Hepatocyte (in vitro differentiated cells): ENCODE data around the gene HOXC9. TPM values are rescaled to one million over a fixed set of nuclear protein-coding genes. Genes with fewer than 3 reads are reported as not detected.

Source experiments
- DNase-seq: peaks from one replicate; pipeline ENCODE4 v3.0.0-alpha.2; 2016; ENCODE audit warnings: low spot score
- H2AFZ ChIP-seq: fragments of 200-600 bp; sonication (generic); 2 replicates; pipeline ENCODE4 v1.6.0; 2016; ENCODE audit warnings: antibody characterized with exemption, mild to moderate bottlenecking
- H3K27ac ChIP-seq: fragments of 200-600 bp; sonication (generic); 2 replicates; pipeline ENCODE4 v1.5.1; 2016; ENCODE audit warnings: mild to moderate bottlenecking
- H3K27me3 ChIP-seq: fragments of 200-600 bp; sonication (generic); 2 replicates; pipeline ENCODE4 v1.6.1; 2016
- H3K36me3 ChIP-seq: fragments of 200-600 bp; sonication (generic); replicated peaks from 2 replicates; pipeline ENCODE4 v1.5.1; 2016; ENCODE audit warnings: low read depth; ENCODE audit not compliant: insufficient read depth
- H3K4me1 ChIP-seq: fragments of 200-600 bp; sonication (generic); 2 replicates; pipeline ENCODE4 v1.5.1; 2016; ENCODE audit warnings: mild to moderate bottlenecking, moderate library complexity; ENCODE audit not compliant: insufficient read depth
- H3K4me2 ChIP-seq: fragments of 200-600 bp; sonication (generic); 2 replicates; pipeline ENCODE4 v1.6.0; 2016
- H3K4me3 ChIP-seq: fragments of 200-600 bp; sonication (generic); 2 replicates; pipeline ENCODE4 v1.5.1; 2016; ENCODE audit warnings: mild to moderate bottlenecking
- H3K79me2 ChIP-seq: fragments of 200-600 bp; sonication (generic); 2 replicates; pipeline ENCODE4 v1.6.0; 2017; ENCODE audit warnings: mild to moderate bottlenecking
- H3K9me2 ChIP-seq: fragments of 200-600 bp; sonication (generic); replicated peaks from 2 replicates; pipeline ENCODE4 v1.6.0; 2017; ENCODE audit warnings: mild to moderate bottlenecking; ENCODE audit not compliant: insufficient read depth
- H3K9me3 ChIP-seq: fragments of 200-600 bp; sonication (generic); 2 replicates; pipeline ENCODE4 v1.5.1; 2016; ENCODE audit warnings: low read depth, mild to moderate bottlenecking
- H4K20me1 ChIP-seq: fragments of 200-600 bp; sonication (generic); 2 replicates; pipeline ENCODE4 v1.6.0; 2016; ENCODE audit warnings: mild to moderate bottlenecking; ENCODE audit not compliant: insufficient read depth, poor library complexity, severe bottlenecking
- EZH2 ChIP-seq: fragments of 200-600 bp; sonication (generic); IDR thresholded peaks from 2 replicates; pipeline ENCODE4 v1.6.1; 2016; ENCODE audit warnings: antibody characterized with exemption, mild to moderate bottlenecking, borderline replicate concordance
- EZH2phosphoT487 ChIP-seq: fragments of 200-600 bp; sonication (generic); IDR thresholded peaks from one replicate; pipeline ENCODE4 v1.6.1; 2018; ENCODE audit warnings: antibody characterized with exemption, mild to moderate bottlenecking, low read depth, moderate library complexity; ENCODE audit not compliant: unreplicated experiment, severe bottlenecking
- WGBS: methylation state at CpG from one replicate; pipeline ENCODE4 v1.1.6; 2016; ENCODE audit warnings: low lambda C conversion rate; ENCODE audit errors: missing lambda C conversion rate; 5-methylcytosine and 5-hydroxymethylcytosine counted together
- polyA plus RNA-seq: library from polyadenylated mRNA; unstranded; fragments of >200 nt; fragmentation: Nextera tagmentation; extraction: Ambion mirVana; gene quantifications from 2 replicates; pipeline ENCODE4 v1.2.1, GENCODE V29; 2016
- total RNA-seq: library from RNA; depleted of rRNA; stranded (reverse); fragments of >200 nt; gene quantifications from 2 replicates; pipeline ENCODE4 v1.2.3, GENCODE V29; 2014
- TF ChIP-seq, protein P1 (sequence below): fragments of 200-600 bp; sonication (generic); IDR thresholded peaks from 2 replicates; pipeline ENCODE4 v1.5.1; 2016; ENCODE audit warnings: antibody characterized with exemption, mild to moderate bottlenecking; ENCODE audit not compliant: poor library complexity

Gene HOXC9
- total and polyA plus RNA-seq, 2 experiments from 2014 or later, result 0.10 to 4.1 TPM

DNA sequence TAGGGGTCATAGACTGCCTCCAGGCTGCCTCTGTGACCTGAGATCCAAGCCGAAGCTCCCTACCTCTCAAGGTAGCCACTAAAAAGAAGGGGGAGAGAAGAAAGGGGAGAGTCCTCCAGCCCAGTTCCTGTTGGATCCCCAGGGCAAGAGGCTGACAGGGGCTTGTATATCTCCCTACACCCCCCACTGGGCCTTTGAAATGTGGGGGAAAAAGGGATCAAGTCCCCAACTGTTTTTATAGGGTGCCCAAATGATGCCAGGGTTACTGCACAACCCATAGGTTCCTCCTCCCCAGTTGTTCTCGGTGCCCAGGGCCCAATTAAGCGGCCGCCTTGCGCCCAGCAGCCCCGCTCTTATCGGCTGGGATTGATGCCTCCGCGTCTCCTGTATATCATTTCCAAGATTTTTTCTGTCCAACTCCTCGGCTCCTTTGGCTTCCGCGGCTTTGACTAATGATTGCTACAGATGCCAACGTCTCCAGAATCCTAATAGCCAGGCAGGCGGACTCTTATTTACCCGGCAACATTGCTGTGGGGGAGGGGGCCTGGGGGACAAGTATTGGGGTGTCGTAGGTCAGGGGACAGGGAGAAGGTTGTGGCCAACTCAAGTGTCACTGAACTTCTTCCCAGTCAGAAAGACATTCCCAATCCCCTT lies 46.0 kb downstream of the HOXC9 start:
- no peaks in the 10 kb centered on the region for H3K36me3 ChIP-seq
- WGBS, result 44% methylated on average over 16 of the region's 16 CpGs
- H3K9me2 ChIP-seq, result no peaks in the 10 kb centered on the region
- no peaks in the 10 kb centered on the region for H3K9me3 ChIP-seq
- TF ChIP-seq, protein P1, sequence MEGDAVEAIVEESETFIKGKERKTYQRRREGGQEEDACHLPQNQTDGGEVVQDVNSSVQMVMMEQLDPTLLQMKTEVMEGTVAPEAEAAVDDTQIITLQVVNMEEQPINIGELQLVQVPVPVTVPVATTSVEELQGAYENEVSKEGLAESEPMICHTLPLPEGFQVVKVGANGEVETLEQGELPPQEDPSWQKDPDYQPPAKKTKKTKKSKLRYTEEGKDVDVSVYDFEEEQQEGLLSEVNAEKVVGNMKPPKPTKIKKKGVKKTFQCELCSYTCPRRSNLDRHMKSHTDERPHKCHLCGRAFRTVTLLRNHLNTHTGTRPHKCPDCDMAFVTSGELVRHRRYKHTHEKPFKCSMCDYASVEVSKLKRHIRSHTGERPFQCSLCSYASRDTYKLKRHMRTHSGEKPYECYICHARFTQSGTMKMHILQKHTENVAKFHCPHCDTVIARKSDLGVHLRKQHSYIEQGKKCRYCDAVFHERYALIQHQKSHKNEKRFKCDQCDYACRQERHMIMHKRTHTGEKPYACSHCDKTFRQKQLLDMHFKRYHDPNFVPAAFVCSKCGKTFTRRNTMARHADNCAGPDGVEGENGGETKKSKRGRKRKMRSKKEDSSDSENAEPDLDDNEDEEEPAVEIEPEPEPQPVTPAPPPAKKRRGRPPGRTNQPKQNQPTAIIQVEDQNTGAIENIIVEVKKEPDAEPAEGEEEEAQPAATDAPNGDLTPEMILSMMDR, result no peak
- TF ChIP-seq EZH2phosphoT487 (peak; percentile 18), EZH2 (no peak)
- no peak overlapping the region for H3K27ac ChIP-seq
- no peaks in the 10 kb centered on the region for H3K79me2 ChIP-seq
- peaks cover 92% of the 10 kb centered on the region for H3K27me3 ChIP-seq
- DNase-seq, result no peak
- no peaks in the 10 kb centered on the region for H4K20me1 ChIP-seq
- H2AFZ ChIP-seq, result no peak overlapping the region
- no peak overlapping the region for H3K4me3 ChIP-seq
- peaks cover 8% of the 10 kb centered on the region for H3K4me1 ChIP-seq
- H3K4me2 ChIP-seq, result no peak overlapping the region

DNA sequence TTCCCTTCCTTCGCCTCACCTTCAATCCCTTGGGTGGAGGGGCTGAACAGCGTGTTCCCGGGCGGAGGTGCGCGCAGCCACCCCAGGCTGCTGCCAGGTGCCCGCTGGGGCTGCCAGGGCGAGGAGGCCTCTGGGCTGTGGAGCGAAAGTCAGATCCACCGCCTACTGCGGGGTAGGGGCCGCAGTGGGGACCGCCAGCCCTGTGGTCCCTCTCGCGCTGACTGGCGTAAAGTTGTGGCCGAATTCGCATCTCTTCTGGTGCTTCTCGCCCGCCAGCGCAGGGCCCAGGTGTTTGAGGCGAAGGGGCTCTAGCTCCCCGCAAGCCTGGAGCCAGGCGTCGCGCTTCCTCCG lies 46.8 kb downstream of the HOXC9 start:
- Histone ChIP-seq H3K27me3 (peaks cover 92% of the 10 kb centered on the region), H3K4me1 (peaks cover 8% of the 10 kb centered on the region), H3K4me2 (peak overlapping the region; percentile 73), H3K27ac (no peak overlapping the region), H3K79me2 (no peaks in the 10 kb centered on the region), H3K36me3 (no peaks in the 10 kb centered on the region), H2AFZ (peak overlapping the region; percentile 49), H3K9me3 (no peaks in the 10 kb centered on the region), H4K20me1 (no peaks in the 10 kb centered on the region), H3K9me2 (no peaks in the 10 kb centered on the region), H3K4me3 (no peak overlapping the region)
- no peak for DNase-seq
- 22% methylated on average over 27 of the region's 27 CpGs for WGBS
- no peak for TF ChIP-seq EZH2phosphoT487
- TF ChIP-seq, protein P1, result no peak
- no peak for TF ChIP-seq EZH2

DNA sequence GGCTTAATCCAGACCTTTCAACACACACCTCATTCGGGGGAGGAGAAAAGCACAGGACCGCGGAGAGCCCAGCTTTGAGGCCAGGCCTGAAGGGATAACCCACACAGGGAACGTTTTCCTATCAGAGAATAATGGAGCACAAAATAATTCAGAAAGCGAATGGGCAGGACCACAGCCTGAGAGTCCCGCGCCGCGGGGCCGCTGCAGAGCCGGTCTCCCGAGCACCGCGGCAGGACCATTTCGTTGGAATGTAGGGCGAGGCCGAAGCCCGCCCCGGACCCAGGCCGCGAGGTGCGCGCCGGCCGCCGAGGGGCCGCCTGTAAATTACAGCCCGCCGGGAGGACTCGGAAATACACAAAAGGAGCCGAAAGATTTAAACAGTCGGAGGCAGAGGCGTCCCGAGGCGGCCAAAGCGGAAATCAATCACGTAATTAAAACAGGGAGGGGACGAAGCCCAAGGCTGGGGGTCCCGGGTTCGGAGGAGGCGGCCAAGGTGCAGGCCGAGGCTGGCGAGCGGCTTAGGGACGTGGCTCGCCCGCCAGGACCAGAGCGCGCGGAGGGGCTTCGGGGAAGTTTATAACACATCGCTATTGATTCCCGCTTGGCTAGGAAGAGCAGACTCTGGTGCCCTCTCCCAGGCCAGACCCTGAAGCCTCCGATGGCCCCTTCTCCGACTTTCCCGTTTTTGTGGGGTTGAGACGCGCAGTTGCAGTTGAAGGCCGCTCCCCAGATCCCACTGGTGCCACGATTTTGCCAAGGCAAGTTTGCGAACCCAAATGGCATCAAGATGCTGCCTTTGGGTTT lies 47.4 kb downstream of the HOXC9 start:
- Histone ChIP-seq H3K4me2 (peak overlapping the region; percentile 73), H2AFZ (peak overlapping the region; percentile 49), H3K9me2 (no peaks in the 10 kb centered on the region), H3K4me1 (peaks cover 11% of the 10 kb centered on the region), H3K27me3 (peaks cover 93% of the 10 kb centered on the region), H3K79me2 (no peaks in the 10 kb centered on the region), H3K27ac (no peak overlapping the region), H3K9me3 (no peaks in the 10 kb centered on the region), H3K4me3 (no peak overlapping the region), H4K20me1 (no peaks in the 10 kb centered on the region), H3K36me3 (no peaks in the 10 kb centered on the region)
- WGBS, result 11% methylated on average over 60 of the region's 61 CpGs
- TF ChIP-seq, protein P1, result no peak
- TF ChIP-seq EZH2phosphoT487, result peak; percentile 78
- TF ChIP-seq EZH2, result peak; percentile 99
- no peak for DNase-seq
